ENCODE results near the gene SMIM13. TPM values are rescaled to one million over a fixed set of nuclear protein-coding genes. Genes with fewer than 3 reads are reported as not detected.

Gene SMIM13
- total RNA-seq, 1 experiment from 2014 or later: 5.7 TPM

Other genes starting within 250 kb of the SMIM13 start
- gene GCM2, start 211.8 kb upstream of the SMIM13 start, total RNA-seq (2014; rRNA removed; shearing (Covaris generic)): not detected in 2 replicates
- gene SYCP2L, start 206.8 kb upstream of the SMIM13 start, total RNA-seq (2014; rRNA removed; shearing (Covaris generic)): 0.38 and 0.63 TPM in 2 replicates
- 1.0 and 2.6 TPM in 2 replicates for gene ELOVL2, start 49.5 kb upstream of the SMIM13 start, total RNA-seq (2014; rRNA removed; shearing (Covaris generic))
- gene ERVFRD-1, start 17.9 kb downstream of the SMIM13 start, total RNA-seq (2014; rRNA removed; shearing (Covaris generic)): not detected in 2 replicates
- 5.0 and 6.5 TPM in 2 replicates for gene NEDD9, start 138.8 kb downstream of the SMIM13 start, total RNA-seq (2014; rRNA removed; shearing (Covaris generic))